Hematopoietic multipotent progenitor cell treated with erythropoietin and hydrocortisone succinate and interleukin-3 and kit ligand, for 8 days (in vitro differentiated cells): ENCODE results near the gene MEGF11.

Source experiments
- DNase-seq: peaks from one replicate; pipeline ENCODE4 v3.0.0-alpha.2; 2015

The MEGF11 gene

DNA sequence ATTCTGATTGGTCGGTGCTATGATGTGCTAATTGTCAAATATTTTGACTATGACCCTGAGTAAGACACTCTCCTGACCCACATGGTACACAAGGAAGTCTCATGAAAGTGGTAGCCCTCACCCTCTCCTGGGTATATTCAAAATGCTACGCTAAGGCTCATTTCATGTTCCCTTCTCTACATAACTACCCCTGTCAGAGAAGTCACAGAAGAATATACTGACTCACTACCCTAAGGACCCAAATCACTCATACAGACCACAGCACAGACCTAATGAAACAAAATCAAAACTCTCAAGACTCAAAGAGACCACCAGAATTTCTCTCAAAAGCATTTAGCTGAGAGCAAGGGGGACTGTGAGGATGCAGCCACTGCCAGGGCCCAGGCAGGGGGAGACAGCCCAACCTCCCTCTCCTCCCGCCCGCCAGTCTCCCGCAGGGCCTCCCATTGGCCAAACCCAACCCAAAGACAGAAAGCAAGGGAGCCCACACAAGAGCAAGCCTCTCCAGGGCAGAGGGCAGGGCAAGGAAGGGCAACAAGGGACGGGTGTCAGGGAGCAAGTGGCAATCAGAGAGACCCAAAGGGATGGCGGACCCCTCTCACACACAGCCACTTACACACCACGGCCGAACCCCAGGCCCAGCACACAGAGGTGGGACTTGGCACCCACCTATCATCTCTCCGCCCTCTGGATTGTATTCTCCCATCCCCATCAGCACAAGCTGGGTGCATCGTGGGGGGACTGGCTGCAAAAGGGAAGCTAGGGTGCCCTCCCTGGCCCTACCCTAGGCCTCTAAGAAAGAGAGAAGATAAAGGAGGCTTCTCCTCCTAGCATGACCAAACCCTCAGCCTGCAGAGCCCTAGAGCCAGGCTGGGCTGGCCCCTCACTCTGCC, 41.6 kb downstream of the MEGF11 start:
- DNase-seq: no peak

DNA sequence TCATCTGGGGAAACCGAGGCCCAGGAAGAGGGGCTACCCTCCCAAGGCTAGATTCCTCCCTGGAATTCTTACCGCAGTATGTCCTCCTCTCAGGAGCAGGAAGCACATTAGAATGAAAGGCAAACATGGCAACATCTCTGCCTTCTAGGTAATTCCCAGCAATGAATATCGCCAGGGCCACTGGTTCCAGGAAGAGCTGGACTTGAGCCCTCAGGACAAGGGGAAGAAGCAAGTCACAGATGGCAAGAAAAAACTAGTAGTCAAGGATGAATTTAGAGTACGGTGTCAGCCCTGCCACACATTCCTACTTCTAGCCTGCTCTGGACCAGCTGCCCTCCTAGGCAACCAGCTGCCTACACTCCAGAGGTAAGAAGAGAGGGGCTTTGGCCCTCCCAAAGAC, 42.9 kb downstream of the MEGF11 start:
- DNase-seq: no peak

DNA sequence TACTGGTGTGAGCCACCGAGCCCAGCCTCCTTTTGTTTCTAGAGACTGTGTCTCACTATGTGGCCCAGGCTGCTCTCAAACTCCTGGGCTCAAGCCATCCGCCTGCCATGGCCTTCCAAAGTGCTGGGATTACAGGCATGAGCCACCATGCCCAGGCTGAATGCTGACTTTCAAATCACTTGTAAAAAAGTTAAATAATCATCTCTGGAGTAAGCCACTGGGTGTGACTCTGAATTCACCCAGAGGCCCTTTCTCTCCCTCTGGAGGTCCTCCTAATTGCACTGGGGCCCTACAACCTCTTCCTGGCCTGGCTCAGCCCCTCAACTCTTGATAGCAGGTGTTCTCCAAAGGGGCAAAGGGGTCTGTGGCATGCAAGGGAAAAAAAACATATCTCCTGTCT, 54.8 kb downstream of the MEGF11 start:
- no peak for DNase-seq

DNA sequence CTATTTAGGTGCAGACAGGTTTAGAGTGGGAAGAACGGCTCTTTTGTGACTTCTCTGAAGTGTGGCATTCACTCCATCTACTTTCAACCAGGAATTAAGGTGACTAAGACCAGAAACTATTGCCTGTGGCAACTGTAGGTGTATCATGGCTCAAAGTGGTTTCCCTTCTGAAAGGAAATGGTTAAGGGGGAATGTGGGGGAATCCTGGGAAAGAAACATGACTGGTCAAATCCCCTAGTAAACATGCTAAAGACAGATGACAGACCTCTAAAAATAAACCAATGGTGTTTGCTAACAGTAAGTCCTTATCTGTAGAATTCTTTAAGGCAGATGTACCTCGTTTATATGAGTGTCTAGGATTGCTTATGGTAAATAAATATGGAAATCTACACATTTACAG, 56.9 kb downstream of the MEGF11 start:
- no peak for DNase-seq

DNA sequence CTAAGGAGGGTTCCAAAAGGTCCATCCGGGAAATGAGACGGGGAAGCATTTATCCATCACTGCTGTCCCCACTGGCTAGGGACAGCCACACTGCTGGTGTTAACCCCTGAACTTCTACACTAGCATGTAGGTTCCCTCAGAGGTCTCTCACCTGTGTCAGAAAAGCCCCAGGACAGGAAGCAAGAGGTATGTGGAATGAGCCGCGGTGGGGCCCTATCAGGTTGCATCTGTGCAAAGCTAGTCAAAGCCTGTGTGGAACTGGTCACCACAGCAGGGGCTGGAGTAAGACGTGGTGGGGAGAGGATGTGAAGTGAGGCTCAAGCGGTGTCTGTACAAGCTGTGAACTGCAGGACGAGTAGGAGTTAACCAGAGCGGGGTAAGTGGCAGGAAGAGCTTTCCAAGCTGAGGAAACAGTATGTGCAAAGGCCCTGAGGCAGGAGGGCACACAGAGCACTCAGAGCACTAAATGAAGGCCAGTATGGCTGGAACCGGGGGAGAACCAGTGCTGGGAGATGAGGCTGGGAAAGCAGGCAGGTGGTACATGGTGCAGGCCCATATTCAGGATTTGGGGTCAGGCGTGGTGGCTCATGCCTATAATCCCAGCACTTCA, 57.8 kb downstream of the MEGF11 start:
- DNase-seq: no peak

DNA sequence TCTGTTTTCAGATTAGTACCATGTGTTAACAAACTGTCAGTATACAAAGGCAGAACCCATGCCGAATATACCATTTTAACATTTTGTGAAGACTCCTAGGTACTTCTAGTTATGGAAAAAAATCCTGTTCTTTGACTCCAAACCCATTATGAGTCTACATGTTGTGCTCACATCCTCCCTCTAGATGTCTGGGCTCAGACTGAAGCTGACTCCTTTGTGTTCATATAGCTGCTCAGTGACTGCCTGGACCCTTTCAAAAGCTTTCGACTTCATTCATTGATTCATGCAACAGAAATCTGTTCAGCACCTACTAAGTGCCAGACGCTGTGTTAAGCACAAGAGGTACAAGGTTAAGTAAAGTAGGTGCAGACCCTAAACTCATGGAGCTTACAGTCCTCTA, 60.5 kb downstream of the MEGF11 start:
- no peak for DNase-seq

DNA sequence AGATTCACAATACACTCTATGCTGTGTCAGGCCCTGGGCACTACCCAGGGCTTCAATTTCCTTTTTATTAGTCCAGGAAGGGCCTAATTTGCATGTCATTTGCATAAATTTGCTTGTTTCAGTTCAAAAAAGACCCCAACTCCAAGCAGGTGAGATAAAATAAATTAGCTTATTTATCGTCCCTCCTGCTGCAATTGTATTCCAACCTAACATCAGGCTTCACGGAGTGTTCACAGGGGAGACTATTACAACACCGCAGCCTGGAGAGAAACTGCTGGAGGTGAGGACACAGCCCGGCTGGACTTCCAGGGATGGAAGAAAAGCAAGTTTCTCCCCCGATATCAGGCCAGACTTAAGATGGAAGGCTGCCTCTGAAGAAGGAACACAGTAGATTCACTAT, 62.8 kb downstream of the MEGF11 start:
- no peak for DNase-seq

DNA sequence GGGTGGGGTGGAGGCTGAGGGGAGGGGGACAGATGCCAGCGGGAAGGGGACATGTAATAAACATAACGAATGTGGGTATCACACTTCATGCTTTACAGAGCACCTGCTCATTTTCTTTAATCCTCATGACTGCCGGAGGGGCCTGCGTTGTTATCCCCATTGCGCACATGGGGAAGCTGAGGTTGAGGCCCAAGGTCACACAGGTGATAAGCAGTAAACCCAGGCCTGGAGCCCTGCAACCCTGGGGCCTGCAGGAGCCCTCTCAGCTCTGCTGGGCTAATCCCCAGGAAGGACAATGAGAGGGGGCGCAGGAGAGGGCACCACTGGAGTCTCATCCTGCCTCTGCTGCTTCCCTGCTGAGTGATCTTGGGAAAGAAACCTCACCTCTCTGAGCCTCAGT, 64.3 kb downstream of the MEGF11 start:
- DNase-seq: no peak

DNA sequence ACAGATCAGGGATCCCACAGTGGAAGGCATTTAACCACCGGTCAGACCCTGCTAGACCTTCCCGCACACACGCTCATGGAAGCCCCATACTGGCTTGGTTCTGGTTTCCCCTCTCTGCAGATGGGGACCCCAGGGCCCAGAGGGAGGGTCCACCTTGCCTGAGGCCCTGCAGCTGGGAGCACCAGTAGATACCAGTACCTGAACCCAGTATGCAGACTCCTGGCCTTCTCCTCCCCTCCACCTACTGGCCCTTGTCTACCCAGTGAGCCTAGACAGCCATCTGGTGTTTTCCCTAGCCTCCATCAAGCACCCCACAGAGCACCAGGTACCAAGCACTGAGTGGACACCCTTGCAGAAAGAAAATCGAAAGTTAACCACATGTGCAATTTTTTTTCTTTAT, 65.1 kb downstream of the MEGF11 start:
- no peak for DNase-seq

DNA sequence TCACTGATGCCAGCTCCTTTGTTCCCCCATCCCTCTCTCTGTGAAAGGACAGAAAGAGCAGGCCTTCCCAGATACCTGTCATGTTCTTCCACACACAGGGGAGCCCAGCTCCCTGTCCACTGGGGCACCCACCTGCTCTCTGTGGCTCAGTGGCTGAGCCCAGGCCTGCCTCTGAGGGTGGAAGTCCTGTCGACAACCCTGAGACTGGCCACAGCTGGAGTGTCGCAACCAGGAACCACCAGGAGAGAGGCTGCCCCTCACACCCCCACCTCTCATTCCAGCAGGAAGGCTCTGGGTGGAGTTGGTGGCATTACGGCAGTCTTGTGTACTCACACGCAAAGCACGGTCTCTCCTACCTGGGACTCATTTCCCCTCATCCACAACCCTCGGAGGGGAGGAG, 66.3 kb downstream of the MEGF11 start:
- DNase-seq: no peak

DNA sequence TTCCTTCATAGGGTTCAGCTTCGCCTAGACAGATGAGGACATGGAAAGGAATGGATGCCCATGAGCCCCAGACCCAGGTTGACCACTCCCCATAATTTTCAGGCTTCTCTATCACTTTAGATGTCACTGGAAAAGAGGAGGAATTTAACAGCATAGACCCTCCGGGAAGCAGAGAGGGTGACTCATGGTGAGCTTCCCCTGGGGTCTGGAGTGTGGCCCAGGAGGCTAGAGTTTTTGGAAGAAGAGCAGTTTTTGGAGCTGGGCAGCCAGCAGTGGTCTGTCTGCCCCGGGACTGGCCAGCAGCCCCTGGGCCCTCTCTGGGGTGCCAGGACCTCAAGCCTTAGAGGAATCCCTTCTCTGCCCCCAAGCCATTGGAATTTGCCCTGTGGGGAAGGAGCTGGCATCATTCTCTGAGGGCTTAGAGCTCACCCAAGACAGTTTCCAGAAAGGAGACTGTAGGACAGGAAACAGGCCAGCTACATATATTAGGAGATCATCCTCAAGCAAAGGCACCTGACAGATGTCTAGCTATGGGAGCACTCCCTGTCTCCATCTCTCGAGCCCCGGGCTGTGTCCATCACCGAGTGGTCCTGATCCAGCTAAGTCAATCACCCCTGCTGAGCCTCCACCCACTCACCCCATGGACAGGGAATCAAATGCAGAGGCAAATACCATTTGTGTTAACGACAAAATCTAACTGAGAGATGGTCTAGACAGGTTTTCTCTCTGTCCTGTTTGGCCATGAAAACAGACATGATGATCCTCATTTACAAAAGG, 67.3 kb downstream of the MEGF11 start:
- DNase-seq: no peak

DNA sequence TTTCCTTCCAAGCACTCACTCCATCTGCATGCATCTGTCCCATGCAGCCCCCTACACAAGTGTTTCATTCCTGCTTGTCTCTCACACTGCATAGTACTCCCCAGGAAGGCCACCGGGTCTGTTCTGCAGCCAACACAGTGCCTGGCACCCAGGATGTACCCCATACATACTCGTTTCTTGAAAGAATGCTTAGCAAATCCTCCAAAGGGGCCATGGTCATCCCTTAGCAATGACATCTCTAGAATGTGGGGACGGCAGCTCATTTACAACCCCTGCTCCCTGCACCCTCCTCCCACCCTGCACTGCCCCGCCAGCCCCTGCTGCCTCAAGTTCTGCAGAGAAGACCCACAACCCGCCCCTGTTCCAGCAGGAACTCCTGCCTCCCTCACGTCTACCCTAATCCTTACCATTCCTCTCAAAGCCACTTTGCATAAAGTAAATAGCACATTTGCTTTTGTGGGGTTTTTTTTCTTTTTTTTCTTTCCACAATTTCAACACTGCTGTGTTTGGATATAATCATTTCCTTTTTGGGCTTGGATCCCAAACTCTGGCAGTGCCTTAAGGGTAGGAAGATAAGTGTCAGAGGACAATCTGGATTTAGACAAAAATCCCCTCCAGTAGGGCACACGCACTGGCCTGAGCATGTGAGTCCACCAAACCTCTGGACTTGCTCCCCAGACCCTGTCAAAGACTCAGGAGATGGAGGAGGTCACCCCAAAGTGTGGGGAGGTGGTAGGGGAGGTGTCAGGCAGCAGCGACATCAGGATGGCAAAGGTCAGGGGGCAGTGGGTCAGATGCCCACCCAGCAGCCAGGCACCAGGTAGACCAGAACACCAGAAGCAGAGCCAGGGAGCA, 68.4 kb downstream of the MEGF11 start:
- DNase-seq: no peak

DNA sequence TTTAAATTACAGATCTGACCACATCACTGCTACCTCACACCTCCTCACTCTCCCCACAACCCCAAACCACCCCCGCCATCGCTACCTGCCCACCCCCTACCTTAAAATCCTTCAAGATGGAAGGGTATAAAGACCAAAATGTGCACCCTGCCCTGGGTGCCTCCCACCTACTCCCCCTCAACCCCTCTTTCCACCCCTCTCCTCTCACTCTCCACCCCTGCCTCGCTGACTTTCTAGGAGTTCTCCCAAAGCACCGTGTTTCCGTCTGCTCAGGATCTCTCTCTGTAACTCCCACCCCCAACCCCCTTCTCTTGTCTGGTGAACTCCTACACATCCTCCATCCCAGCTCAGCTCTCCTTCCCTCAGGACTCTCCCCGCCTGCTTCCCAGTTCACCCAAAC, 69.1 kb downstream of the MEGF11 start:
- DNase-seq: no peak

DNA sequence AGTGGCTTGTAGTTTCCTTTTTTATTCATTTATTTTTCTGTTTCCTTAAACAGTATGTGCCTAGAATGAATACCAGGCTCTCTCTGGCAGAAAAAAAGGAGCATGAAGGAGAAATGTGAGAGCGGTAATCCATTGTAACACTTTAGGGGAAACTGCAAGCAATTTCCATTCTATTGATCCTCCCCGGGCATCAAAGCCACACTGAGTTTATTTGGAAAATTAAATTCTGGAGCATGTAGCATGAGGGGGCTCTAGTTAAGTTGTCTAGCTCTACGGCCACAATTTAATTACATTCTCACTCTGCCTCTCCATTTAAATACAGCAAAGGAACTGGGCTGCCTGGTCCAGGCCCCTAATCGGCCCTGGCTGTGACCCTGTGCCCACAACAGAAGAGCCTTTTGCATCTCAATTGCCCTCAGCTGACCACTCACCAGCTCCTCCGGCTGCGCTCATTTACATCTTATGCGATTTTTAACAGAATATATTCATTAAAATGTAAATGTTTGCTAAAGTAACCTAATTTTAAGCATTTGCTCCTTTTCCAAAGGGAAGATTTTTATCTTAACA, 72.9 kb downstream of the MEGF11 start:
- no peak for DNase-seq

DNA sequence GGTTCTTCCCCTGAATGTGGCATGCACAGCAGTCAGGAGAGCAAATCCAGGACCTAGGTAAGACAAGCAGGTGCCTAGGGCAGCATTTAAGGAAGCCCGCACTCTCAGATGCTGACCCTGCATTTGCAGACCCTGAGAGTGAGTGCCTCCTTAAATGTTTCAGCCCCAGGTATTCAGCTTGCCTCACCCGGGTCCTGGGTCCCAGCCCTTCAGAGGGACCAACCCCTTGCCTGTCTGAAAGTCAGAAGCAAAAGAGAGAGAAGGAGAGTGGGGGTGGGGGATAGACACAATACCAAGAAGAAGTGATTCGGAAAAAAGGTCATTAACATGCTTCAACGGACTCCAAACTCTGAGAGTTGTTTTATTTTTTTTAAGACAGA, 75.0 kb downstream of the MEGF11 start:
- DNase-seq: no peak

DNA sequence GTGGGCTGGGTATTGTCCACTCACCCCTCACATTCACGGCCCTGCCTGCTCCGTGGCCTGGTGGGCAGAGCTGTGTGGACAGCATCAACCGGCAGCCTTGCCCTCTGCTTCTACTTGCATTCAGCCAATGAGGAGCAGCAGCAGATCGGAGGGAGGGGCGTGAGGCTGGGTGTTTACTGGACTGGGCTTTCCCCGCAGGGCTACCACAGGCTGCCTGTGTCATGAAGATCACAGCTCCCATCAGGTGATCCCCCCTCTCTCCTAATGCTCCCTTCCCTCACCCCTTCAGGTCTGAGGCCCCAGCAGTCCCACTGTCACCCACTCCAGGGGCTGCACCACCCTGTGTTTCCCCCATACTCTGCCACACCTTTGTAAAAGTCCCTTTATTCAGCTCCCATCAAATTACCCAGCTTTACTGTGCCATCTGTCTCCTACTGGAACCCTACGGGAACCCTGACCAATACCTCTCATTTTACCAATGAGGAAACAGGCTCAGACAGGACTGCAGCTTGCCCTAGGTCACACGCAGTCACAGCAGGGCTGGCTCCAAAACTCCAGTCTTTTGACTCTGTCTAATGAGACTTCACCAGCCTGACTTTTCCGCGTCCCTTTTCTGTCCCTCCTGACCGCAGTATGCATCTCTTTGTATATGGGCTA, 81.1 kb downstream of the MEGF11 start:
- no peak for DNase-seq

DNA sequence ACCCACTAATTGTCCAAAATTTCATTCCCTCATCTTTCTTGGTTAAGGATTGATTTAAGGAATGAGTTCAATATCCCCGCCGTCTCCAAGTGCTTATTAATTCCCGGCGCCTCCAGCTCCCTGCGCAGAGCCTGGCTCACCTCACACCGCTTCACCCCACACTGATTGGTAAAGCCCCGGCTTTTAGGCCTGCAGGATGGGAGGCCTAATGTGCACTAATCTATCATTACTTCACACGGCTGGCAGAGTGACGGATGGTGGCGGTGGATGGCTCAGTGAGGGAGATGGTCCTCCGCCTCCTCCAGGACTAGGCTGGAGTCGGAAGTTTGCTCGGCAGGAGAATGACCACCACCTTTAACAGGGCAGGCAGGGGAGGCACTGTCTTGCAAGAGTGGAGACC, 81.7 kb downstream of the MEGF11 start:
- no peak for DNase-seq

DNA sequence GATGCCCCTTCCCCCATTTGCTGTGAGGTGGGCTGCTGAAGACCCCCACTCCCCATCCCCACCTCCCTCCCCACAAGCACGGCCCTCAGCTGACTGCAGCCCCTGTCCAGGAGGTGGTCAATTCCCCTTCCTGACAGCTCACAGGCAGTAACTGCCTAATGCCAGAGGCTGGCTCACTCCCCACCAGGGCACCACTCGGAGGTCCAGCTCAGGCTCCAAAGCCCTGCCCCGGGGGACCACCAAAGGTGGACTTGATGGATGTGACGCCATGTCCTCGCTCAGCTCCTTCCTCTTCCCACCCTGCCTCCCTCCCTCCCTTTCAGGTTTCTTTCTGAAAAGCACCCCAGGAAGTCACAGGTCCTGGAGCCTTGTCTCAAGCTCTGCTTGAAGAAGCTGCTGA, 82.8 kb downstream of the MEGF11 start:
- DNase-seq: no peak

DNA sequence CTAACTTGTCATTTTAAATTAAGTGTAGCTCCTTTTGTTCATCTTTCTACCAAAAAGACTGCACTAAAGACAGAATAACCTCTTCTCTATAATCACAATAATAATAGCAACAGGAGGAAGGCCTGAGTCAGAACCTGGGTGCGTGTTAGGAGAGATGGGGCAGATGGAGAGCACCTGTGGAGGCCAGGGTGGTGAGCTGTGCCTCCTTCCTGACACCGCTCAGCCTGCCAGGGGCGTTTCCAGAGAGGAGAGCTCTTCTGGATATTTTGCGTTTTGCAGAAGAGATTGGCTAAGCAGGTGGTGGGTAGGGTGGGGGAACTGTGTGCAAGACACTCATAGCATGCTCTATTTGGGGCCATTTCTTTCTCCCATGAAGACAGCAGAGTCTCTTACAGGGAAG, 83.5 kb downstream of the MEGF11 start:
- DNase-seq: no peak

DNA sequence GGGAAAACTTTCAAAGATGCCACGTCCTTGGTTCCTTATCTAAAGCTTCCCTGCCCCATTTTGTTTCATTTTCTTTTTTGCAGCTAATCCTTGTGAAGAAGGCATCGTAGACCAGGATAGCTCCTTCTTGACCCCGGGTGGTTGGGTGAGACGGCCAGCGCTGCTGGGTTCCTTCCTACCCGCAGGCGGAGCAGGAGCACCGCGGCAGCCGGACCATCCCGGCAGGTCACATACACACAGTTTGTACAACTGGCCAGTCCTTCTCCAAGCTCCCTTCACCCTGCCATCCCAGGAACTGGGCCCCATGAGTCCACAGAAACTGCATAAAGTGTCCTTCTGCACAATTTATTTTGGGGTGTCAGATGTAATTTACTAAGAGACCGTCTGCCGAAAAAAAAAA, 83.9 kb downstream of the MEGF11 start:
- DNase-seq: no peak

DNA sequence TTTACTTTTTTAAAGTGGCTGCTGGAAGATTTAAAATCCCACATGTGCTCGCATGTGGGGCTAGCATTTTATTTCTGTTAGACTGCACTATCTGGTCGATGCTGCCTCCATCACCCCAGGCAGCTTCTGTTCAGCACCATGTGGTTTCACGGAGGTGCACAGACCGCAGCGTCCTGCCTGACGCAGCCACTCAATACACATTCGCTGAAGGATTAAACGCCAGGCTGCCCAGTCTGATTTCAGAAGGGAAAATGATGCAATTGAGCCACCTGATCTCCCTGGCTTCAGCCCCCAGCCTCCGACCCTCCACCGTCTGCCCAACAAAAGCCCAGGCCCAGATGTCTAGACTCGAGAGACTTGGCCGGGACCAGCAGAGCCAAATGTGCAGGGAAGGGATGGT, 84.5 kb downstream of the MEGF11 start:
- no peak for DNase-seq

DNA sequence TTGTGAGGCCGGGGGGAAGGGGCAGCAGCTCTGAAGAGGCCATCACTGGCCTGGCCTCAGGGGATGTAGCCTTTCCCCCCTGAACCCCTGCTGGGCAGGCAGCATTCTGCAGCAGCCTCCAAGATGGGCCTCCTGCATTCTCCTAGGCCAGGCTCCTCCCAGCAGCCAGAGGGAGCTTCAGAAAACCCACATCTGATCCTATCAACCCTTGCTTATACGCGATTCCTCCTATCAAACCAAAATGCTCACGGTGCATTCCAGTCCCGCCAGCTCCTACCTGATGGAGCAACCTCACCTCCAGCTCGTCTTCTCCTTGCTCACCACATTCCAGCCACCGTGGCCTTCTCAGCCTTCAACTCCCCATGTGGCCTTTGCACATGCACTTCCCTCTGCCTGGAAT, 85.7 kb downstream of the MEGF11 start:
- DNase-seq: no peak
